ENCODE results near the gene NCKAP5. TPM values are rescaled to one million over a fixed set of nuclear protein-coding genes. Genes with fewer than 3 reads are reported as not detected.

The NCKAP5 gene
- total and polyA plus RNA-seq, 9 of the 15 experiments (the other 6 are each of a cell fraction or from before 2014, with no cell fraction given): not detected

DNA sequence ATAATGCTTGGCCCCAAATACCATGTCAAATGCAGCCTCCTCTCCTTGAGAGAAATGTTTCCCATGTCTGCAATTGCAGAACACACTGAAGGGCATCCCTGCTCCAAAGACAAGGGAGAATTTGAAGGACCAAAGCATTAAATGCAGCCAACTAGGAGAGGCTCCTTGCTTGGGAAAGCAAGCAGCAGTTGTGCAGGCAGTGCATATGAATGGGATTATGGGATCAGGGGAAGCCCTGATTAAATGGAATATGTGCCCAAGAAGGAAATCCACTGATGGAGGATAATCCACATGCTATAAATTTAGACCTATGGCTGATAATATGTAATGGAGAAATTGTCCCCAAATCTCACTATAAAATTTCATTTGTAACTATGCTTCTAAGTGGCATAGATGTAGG, 116.1 kb downstream of the NCKAP5 start (continued):
- no peak for TF ChIP-seq GTF2F1 (IDR thresholded peaks at IDR 0.05; ENCODE audit: low read depth, low read length)
- no peak for TF ChIP-seq CBFA2T3 (IDR thresholded peaks at IDR 0.05)
- TF ChIP-seq ZNF668 (CRISPR knock-in tag; IDR thresholded peaks at IDR 0.05): no peak
- TF ChIP-seq MYC (IDR thresholded peaks at IDR 0.05; ENCODE audit: low read depth, low read length): no peak
- TF ChIP-seq MYC (CRISPR knock-in tag; IDR thresholded peaks at IDR 0.05; ENCODE audit: borderline replicate concordance, low read depth): no peak

DNA sequence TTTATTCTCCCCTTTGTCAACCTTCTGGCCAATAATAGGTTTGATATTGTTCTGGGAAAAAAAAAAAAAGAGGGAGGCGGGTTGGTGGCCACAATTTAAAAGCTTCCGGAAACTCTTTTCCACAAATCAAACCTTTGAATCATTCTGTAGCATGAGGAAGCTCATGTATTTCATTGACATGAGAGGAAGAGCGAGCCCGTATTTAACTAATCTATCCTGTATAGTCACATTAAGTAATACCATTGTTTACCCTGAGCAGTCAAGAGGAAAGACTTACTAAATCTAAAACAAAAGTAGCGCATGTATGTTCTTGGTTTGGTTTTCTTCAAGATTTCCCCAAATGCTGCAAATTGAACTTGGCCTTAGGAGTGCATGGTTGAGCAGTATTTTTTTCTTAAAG, 120.1 kb downstream of the NCKAP5 start:
- CTCF ChIA-PET (ENCODE audit: low intra/inter-chr PET ratio): no interaction called here
- WGBS (ENCODE audit: insufficient coverage, low coverage, missing lambda C conversion rate): 0% methylated on average over 5 of the region's 5 CpGs
- TF ChIP-seq MTA3 (IDR thresholded peaks at IDR 0.05; ENCODE audit: borderline replicate concordance) (no peak), ZNF395 (CRISPR knock-in tag; IDR thresholded peaks at IDR 0.05) (no peak), ARNT (IDR thresholded peaks at IDR 0.05) (no peak), EHMT2 (IDR thresholded peaks at IDR 0.05) (no peak), NR4A1 (CRISPR knock-in tag; IDR thresholded peaks at IDR 0.05) (no peak), NR4A1 (tag; IDR thresholded peaks at IDR 0.05) (no peak), FOXP1 (CRISPR knock-in tag; IDR thresholded peaks at IDR 0.05) (no peak), RBFOX2 (IDR thresholded peaks at IDR 0.05; ENCODE audit: low read depth, low read length) (no peak), ZNF282 (CRISPR knock-in tag; IDR thresholded peaks at IDR 0.05) (no peak), ZNF507 (tag; conservative IDR thresholded peaks at IDR 0.05) (no peak), SLC30A9 (CRISPR knock-in tag; IDR thresholded peaks at IDR 0.05) (no peak)
- TF ChIP-seq, protein P1, sequence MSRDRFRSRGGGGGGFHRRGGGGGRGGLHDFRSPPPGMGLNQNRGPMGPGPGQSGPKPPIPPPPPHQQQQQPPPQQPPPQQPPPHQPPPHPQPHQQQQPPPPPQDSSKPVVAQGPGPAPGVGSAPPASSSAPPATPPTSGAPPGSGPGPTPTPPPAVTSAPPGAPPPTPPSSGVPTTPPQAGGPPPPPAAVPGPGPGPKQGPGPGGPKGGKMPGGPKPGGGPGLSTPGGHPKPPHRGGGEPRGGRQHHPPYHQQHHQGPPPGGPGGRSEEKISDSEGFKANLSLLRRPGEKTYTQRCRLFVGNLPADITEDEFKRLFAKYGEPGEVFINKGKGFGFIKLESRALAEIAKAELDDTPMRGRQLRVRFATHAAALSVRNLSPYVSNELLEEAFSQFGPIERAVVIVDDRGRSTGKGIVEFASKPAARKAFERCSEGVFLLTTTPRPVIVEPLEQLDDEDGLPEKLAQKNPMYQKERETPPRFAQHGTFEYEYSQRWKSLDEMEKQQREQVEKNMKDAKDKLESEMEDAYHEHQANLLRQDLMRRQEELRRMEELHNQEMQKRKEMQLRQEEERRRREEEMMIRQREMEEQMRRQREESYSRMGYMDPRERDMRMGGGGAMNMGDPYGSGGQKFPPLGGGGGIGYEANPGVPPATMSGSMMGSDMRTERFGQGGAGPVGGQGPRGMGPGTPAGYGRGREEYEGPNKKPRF (IDR thresholded peaks at IDR 0.05; ENCODE audit: low read depth, low read length): no peak
- TF ChIP-seq, protein P2, sequence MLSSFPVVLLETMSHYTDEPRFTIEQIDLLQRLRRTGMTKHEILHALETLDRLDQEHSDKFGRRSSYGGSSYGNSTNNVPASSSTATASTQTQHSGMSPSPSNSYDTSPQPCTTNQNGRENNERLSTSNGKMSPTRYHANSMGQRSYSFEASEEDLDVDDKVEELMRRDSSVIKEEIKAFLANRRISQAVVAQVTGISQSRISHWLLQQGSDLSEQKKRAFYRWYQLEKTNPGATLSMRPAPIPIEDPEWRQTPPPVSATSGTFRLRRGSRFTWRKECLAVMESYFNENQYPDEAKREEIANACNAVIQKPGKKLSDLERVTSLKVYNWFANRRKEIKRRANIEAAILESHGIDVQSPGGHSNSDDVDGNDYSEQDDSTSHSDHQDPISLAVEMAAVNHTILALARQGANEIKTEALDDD (IDR thresholded peaks at IDR 0.05): no peak
- TF ChIP-seq, protein P3, sequence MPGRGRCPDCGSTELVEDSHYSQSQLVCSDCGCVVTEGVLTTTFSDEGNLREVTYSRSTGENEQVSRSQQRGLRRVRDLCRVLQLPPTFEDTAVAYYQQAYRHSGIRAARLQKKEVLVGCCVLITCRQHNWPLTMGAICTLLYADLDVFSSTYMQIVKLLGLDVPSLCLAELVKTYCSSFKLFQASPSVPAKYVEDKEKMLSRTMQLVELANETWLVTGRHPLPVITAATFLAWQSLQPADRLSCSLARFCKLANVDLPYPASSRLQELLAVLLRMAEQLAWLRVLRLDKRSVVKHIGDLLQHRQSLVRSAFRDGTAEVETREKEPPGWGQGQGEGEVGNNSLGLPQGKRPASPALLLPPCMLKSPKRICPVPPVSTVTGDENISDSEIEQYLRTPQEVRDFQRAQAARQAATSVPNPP (IDR thresholded peaks at IDR 0.05; ENCODE audit: borderline replicate concordance, insufficient read depth, insufficient read length): no peak

More for the DNA sequence above, 120.1 kb downstream of the NCKAP5 start:
- no peak overlapping the region for H3K9ac ChIP-seq (ENCODE audit: insufficient read depth in 1 of 2, low read depth in 2 of 2, low read length in 2 of 2)
- no peak for FAIRE-seq
- POLR2A ChIA-PET: no interaction called here
- no peaks in the 10 kb centered on the region for H3K9me1 ChIP-seq (ENCODE audit: control insufficient read depth, insufficient read depth, low read length)
- intact Hi-C loops (cut with micrococcal nuclease) (no loop called here), in situ Hi-C loops (cut with MboI) (no loop called here)
- no peak overlapping the region for H3K4me2 ChIP-seq (ENCODE audit: insufficient read depth, low read length)
- H4K20me1 ChIP-seq (replicated peaks; ENCODE audit: control insufficient read depth, insufficient read depth, low read length): no peaks in the 10 kb centered on the region
- H3K9me3 ChIP-seq (replicated peaks; ENCODE audit: control insufficient read depth, insufficient read depth, low read depth, low read length): no peaks in the 10 kb centered on the region
- no peak overlapping the region for H3K27ac ChIP-seq (ENCODE audit: extremely low read depth, low read depth, low read length)
- H2AFZ ChIP-seq (ENCODE audit: low read depth, low read length): no peak overlapping the region
- ATAC-seq: no peak
- H3K27me3 ChIP-seq (ENCODE audit: control insufficient read depth in 2 of 2, insufficient read depth in 2 of 2, low read length in 2 of 2): no peaks in the 10 kb centered on the region
- H3K4me3 ChIP-seq: no peak overlapping the region
- H3K79me2 ChIP-seq (ENCODE audit: control insufficient read depth, insufficient read depth, low read length): no peaks in the 10 kb centered on the region
- DNase-seq (ENCODE audit: extremely low read depth in 1 of 4, low spot score in 3 of 4): no peak
- no peaks in the 10 kb centered on the region for H3K36me3 ChIP-seq (ENCODE audit: control insufficient read depth, insufficient read depth, low read length)
- H3K4me1 ChIP-seq (replicated peaks in 1 of 2; ENCODE audit: control insufficient read depth in 2 of 2, insufficient read depth in 2 of 2, low read length in 2 of 2): no peaks in the 10 kb centered on the region
- no TSS peak for BruUV-seq (replicated peaks)

All from K562 (cell line).